GM12878 (cell line): Measurements from ENCODE around the gene RHEB. TPM values are rescaled to one million over a fixed set of nuclear protein-coding genes. Genes with fewer than 3 reads are reported as not detected.

ENCODE experiments used
- ATAC-seq: fragments of 200-7000 bp; cut with Tn5 transposase; 3 replicates; pipeline ENCODE4 v1.9.1; 2020; ENCODE audit warnings: mild to moderate bottlenecking, moderate library complexity
- BruUV-seq: library from RNA; stranded (reverse); fragments of 400-500 nt; replicated peaks from 2 replicates; lab custom pipeline; 2021; lab: Mats Ljungman, UMichigan
- CTCF ChIA-PET: fragments of 300-600 bp; sonication (Branson Sonifier 250); formaldehyde crosslinking; extraction: SDS; loops from one replicate; lab custom pipeline; 2021; ENCODE audit warnings: inconsistent platforms; lab: Yijun Ruan, JAX
- POLR2A ChIA-PET: fragments of 350-600 bp; formaldehyde crosslinking; extraction: SDS; loops from one replicate; lab custom pipeline; 2021; ENCODE audit warnings: inconsistent platforms; lab: Charles Lee
- RAD21 ChIA-PET: fragments of 300-600 bp; sonication (Branson Sonifier 250); formaldehyde crosslinking; loops from one replicate; lab custom pipeline; 2023; ENCODE audit warnings: antibody characterized with exemption; ENCODE audit not compliant: unreplicated experiment; lab: Charles Lee
- SMC1A ChIA-PET: fragments of 300-600 bp; sonication (Branson Sonifier 250); formaldehyde crosslinking; loops from one replicate; lab custom pipeline; 2023; ENCODE audit not compliant: unreplicated experiment, uncharacterized antibody; lab: Charles Lee
- DNase-seq: peaks from one replicate; pipeline ENCODE4 v3.0.0-alpha.2; 2011; ENCODE audit warnings: low read depth, low spot score
- FAIRE-seq: peaks from 3 replicates; lab custom pipeline; 2011; peaks lifted over from hg19 to GRCh38; lab: Jason Lieb, UNC
- H2AFZ ChIP-seq: 2 replicates; pipeline ENCODE4 v1.6.0; 2011; ENCODE audit warnings: low read depth, low read length, control low read depth; ENCODE audit not compliant: control insufficient read depth
- H3K27ac ChIP-seq: 2 replicates; pipeline ENCODE4 v1.5.1; 2011; ENCODE audit warnings: control low read depth; ENCODE audit not compliant: control insufficient read depth, insufficient read depth
- H3K27me3 ChIP-seq, 2 experiments: replicated peaks in 1 of 2; 2 replicates each; pipeline versions ENCODE4 v1.6.0 to v1.6.1; 2011; ENCODE audit warnings: low read length in 1 of 2; ENCODE audit not compliant: control insufficient read depth in 2 of 2, insufficient read depth in 2 of 2
- H3K36me3 ChIP-seq, 2 experiments: 2 replicates each; pipeline ENCODE4 v1.5.1; 2011; ENCODE audit warnings: low read length in 1 of 2; ENCODE audit not compliant: control insufficient read depth in 2 of 2, insufficient read depth in 2 of 2
- H3K4me1 ChIP-seq: 2 replicates; pipeline ENCODE4 v1.6.1; 2011; ENCODE audit warnings: mild to moderate bottlenecking, low read length, moderate library complexity, mixed read lengths; ENCODE audit not compliant: control insufficient read depth, insufficient read depth
- H3K4me2 ChIP-seq: 2 replicates; pipeline ENCODE4 v1.6.0; 2011; ENCODE audit warnings: control low read depth; ENCODE audit not compliant: control insufficient read depth, insufficient read depth
- H3K4me3 ChIP-seq: fragments of 200-600 bp; sonication (generic); 2 replicates; pipeline ENCODE4 v1.5.1; 2016
- H3K79me2 ChIP-seq: 2 replicates; pipeline ENCODE4 v1.6.0; 2011; ENCODE audit warnings: low read length; ENCODE audit not compliant: control insufficient read depth, insufficient read depth
- H3K9ac ChIP-seq: 2 replicates; pipeline ENCODE4 v1.8.0; 2011; ENCODE audit warnings: low read length, control low read depth, mixed read lengths; ENCODE audit not compliant: control insufficient read depth, insufficient read depth
- H3K9me3 ChIP-seq: replicated peaks from 3 replicates; pipeline ENCODE4 v1.5.1; 2011; ENCODE audit warnings: mild to moderate bottlenecking, low read length; ENCODE audit not compliant: control insufficient read depth, insufficient read depth
- H4K20me1 ChIP-seq: 2 replicates; pipeline ENCODE4 v1.6.0; 2011; ENCODE audit not compliant: control insufficient read depth, insufficient read depth
- BHLHE40 ChIP-seq, 2 experiments: fragments of 450-650 bp in 1 of 2; IDR thresholded peaks; 2 replicates each; pipeline ENCODE4 v1.6.1; 2011 to 2017; ENCODE audit warnings: low read depth in 2 of 2, borderline replicate concordance in 1 of 2, improper control_type of control experiment in 1 of 2, low read length in 1 of 2, mild to moderate bottlenecking in 1 of 2
- CBFB ChIP-seq: IDR thresholded peaks from 2 replicates; pipeline ENCODE4 v1.6.1; 2016; ENCODE audit warnings: antibody characterized with exemption, low read depth
- CHD4 ChIP-seq: fragments of 200-600 bp; sonication (generic); IDR thresholded peaks from 2 replicates; pipeline ENCODE4 v1.6.1; 2016; ENCODE audit warnings: mild to moderate bottlenecking
- FOXM1 ChIP-seq: IDR thresholded peaks from 2 replicates; pipeline ENCODE4 v1.6.1; 2012; ENCODE audit warnings: low read depth, mild to moderate bottlenecking, inconsistent platforms, low read length, moderate library complexity
- GABPA ChIP-seq: IDR thresholded peaks from 2 replicates; pipeline ENCODE4 v1.6.1; 2014; ENCODE audit warnings: antibody characterized with exemption, low read depth, mild to moderate bottlenecking, inconsistent platforms
- HCFC1 ChIP-seq: fragments of 150-350 bp; IDR thresholded peaks from 2 replicates; pipeline ENCODE4 v1.6.1; 2014; ENCODE audit warnings: low read length
- IRF4 ChIP-seq: IDR thresholded peaks from 2 replicates; pipeline ENCODE4 v1.6.1; 2011; ENCODE audit warnings: low read depth, low read length
- KAT2A ChIP-seq: conservative IDR thresholded peaks from 2 replicates; pipeline ENCODE4 v1.6.1; 2011; ENCODE audit warnings: low read depth, low read length; ENCODE audit not compliant: control insufficient read depth
- KLF5 ChIP-seq: fragments of 450-650 bp; IDR thresholded peaks from 2 replicates; pipeline ENCODE4 v1.6.1; 2014; ENCODE audit warnings: mild to moderate bottlenecking; ENCODE audit not compliant: partially characterized antibody
- POLR2A ChIP-seq: IDR thresholded peaks from 2 replicates; pipeline ENCODE4 v1.6.1; 2011; ENCODE audit warnings: low read depth, mild to moderate bottlenecking, low read length
- RELB ChIP-seq: fragments of 450-650 bp; IDR thresholded peaks from 2 replicates; pipeline ENCODE4 v1.6.1; 2017; ENCODE audit warnings: low read depth, mild to moderate bottlenecking, moderate library complexity
- SMARCA5 ChIP-seq: fragments of 450-650 bp; IDR thresholded peaks from 2 replicates; pipeline ENCODE4 v1.6.1; 2017; ENCODE audit warnings: mild to moderate bottlenecking
- SRF ChIP-seq, 2 experiments: IDR thresholded peaks; 2 replicates each; pipeline ENCODE4 v1.6.1; 2011; ENCODE audit warnings: low read depth in 2 of 2, low read length in 2 of 2, mild to moderate bottlenecking in 1 of 2, moderate library complexity in 1 of 2
- STAT3 ChIP-seq: IDR thresholded peaks from 2 replicates; pipeline ENCODE4 v1.6.1; 2011; ENCODE audit warnings: low read depth, low read length, improper control_type of control experiment
- TCF12 ChIP-seq: IDR thresholded peaks from 2 replicates; pipeline ENCODE4 v1.6.1; 2011; ENCODE audit warnings: low read depth, mild to moderate bottlenecking, low read length
- ZZZ3 ChIP-seq: IDR thresholded peaks from 2 replicates; pipeline ENCODE4 v1.6.1; 2011; ENCODE audit warnings: low read depth; ENCODE audit not compliant: control insufficient read depth, insufficient read length
- WGBS: methylation state at CpG from one replicate; pipeline ENCODE4 v1.1.6; 2016; ENCODE audit warnings: low lambda C conversion rate; ENCODE audit not compliant: insufficient replicate concordance, insufficient coverage; ENCODE audit errors: missing lambda C conversion rate; 5-methylcytosine and 5-hydroxymethylcytosine counted together
- in situ Hi-C: fragments of 300-500 bp; cut with MboI; formaldehyde crosslinking; loops from 9 replicates; pipeline ENCODE4 v1.14.3; 2018; ENCODE audit warnings: mixed read lengths
- intact Hi-C: fragments of 100-400 bp; cut with micrococcal nuclease; formaldehyde crosslinking; loops from one replicate; pipeline ENCODE4 v1.14.2; 2022; ENCODE audit not compliant: unreplicated experiment
- polyA plus RNA-seq, 11 experiments: library from polyadenylated mRNA; depleted of rRNA in 4 of 11; unstranded in 6 of 11; stranded (reverse) in 5 of 11; fragments of >200 nt; fragmentation: Nextera tagmentation in 4 of 11; fragmentation: Illumina TruSeq in 1 of 11; extraction: Ambion mirVana in 4 of 11; extraction: Trizol in 1 of 11; gene quantifications; 1 replicate in 1 of 11; 2 replicates in 10 of 11; pipeline versions ENCODE4 v1.2.1 to v1.2.3, GENCODE V29; 2011 to 2016; ENCODE audit warnings: inconsistent platforms in 2 of 11, missing spikeins in 2 of 11, low read depth in 1 of 11
- total RNA-seq, 4 experiments: library from RNA; depleted of rRNA in 3 of 4; stranded (reverse); fragments of >200 nt in 3 of 4; fragmentation: Illumina TruSeq in 1 of 4; extraction: Trizol in 1 of 4; gene quantifications; 2 replicates each; pipeline versions ENCODE4 v1.2.1 to v1.2.3, GENCODE V29; 2013 to 2021
- TF ChIP-seq, protein P1 (sequence below): fragments of 450-650 bp; formaldehyde crosslinking; IDR thresholded peaks from 2 replicates; pipeline ENCODE4 v1.4.0; 2022; ENCODE audit warnings: mild to moderate bottlenecking, moderate library complexity
- TF ChIP-seq, protein P2 (sequence below): IDR thresholded peaks from 2 replicates; pipeline ENCODE4 v1.6.1; 2011; ENCODE audit warnings: low read depth, mild to moderate bottlenecking, low read length, moderate library complexity, borderline replicate concordance; ENCODE audit errors: extremely low read depth
- TF ChIP-seq, protein P3 (sequence below): fragments of 450-650 bp; IDR thresholded peaks from 2 replicates; pipeline ENCODE4 v1.6.1; 2016; ENCODE audit warnings: mild to moderate bottlenecking

RHEB gene
- total and polyA plus RNA-seq, 10 of the 15 experiments (the other 5 are each of a cell fraction or from before 2014, with no cell fraction given) = 6.2 to 67.8 (median 38.0) TPM

- no peak for TF ChIP-seq FOXM1
- no peak for TF ChIP-seq SMARCA5
- TF ChIP-seq TCF12 = no peak
Measured at GRCh38 chr7:151456782-151457181, 62.9 kb downstream of the RHEB start (continued).

- in situ Hi-C loops = no loop called here
- RAD21 ChIA-PET = no interaction called here
- POLR2A ChIA-PET = no interaction called here
- no peak overlapping the region for H3K4me3 ChIP-seq
- no peaks in the 10 kb centered on the region for H3K4me1 ChIP-seq
- no peak for ATAC-seq
- DNase-seq = no peak
- SMC1A ChIA-PET = no interaction called here
- no peak overlapping the region for H3K9ac ChIP-seq
- no peak overlapping the region for H3K4me2 ChIP-seq
- intact Hi-C loops = no loop called here
- CTCF ChIA-PET = interaction anchor here (1.4 kb wide), 1 partner anchor 8 kb away, joined by 3 read pairs; no protein-coding TSS in a partner anchor
- no peaks in the 10 kb centered on the region; the same call in 2 of the 3 replicates for H3K9me3 ChIP-seq
- H3K27ac ChIP-seq = no peak overlapping the region
- no peaks in the 10 kb centered on the region for H3K36me3 ChIP-seq
- no TSS peak for BruUV-seq
- H3K27me3 ChIP-seq = no peaks in the 10 kb centered on the region
- whole genome bisulfite sequencing = 57% methylated on average over 5 of the region's 5 CpGs
- H4K20me1 ChIP-seq = no peaks in the 10 kb centered on the region
- H2AFZ ChIP-seq = no peak overlapping the region
- H3K79me2 ChIP-seq = no peaks in the 10 kb centered on the region
- FAIRE-seq = no peak
- no peak for TF ChIP-seq STAT3
- no peak for TF ChIP-seq HCFC1
- TF ChIP-seq KAT2A = no peak
- no peak for TF ChIP-seq IRF4
- no peak for TF ChIP-seq TCF12
- no peak for TF ChIP-seq CBFB
- TF ChIP-seq SRF (IDR thresholded peaks at IDR 0.05; ENCODE audit: low read depth in 2 of 2, low read length in 2 of 2) = no peak
- TF ChIP-seq KLF5 = no peak
- no peak for TF ChIP-seq RELB
- TF ChIP-seq, protein P1, sequence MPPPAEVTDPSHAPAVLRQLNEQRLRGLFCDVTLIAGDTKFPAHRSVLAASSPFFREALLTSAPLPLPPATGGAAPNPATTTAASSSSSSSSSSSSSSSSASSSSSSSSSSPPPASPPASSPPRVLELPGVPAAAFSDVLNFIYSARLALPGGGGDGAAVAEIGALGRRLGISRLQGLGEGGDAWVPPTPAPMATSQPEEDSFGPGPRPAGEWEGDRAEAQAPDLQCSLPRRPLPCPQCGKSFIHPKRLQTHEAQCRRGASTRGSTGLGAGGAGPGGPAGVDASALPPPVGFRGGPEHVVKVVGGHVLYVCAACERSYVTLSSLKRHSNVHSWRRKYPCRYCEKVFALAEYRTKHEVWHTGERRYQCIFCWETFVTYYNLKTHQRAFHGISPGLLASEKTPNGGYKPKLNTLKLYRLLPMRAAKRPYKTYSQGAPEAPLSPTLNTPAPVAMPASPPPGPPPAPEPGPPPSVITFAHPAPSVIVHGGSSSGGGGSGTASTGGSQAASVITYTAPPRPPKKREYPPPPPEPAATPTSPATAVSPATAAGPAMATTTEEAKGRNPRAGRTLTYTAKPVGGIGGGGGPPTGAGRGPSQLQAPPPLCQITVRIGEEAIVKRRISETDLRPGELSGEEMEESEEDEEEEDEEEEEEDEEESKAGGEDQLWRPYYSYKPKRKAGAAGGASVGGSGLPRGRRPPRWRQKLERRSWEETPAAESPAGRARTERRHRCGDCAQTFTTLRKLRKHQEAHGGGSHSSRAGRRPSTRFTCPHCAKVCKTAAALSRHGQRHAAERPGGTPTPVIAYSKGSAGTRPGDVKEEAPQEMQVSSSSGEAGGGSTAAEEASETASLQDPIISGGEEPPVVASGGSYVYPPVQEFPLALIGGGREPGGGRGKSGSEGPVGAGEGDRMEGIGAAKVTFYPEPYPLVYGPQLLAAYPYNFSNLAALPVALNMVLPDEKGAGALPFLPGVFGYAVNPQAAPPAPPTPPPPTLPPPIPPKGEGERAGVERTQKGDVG (CRISPR knock-in tag) = no peak
- no peak for TF ChIP-seq GABPA
- no peak for TF ChIP-seq ZZZ3
- TF ChIP-seq CHD4 = no peak
- TF ChIP-seq, protein P2, sequence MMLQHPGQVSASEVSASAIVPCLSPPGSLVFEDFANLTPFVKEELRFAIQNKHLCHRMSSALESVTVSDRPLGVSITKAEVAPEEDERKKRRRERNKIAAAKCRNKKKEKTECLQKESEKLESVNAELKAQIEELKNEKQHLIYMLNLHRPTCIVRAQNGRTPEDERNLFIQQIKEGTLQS = no peak
- TF ChIP-seq BHLHE40 (IDR thresholded peaks at IDR 0.05; ENCODE audit: borderline replicate concordance in 1 of 2, low read depth in 2 of 2, low read length in 1 of 2) = no peak
- TF ChIP-seq, protein P3, sequence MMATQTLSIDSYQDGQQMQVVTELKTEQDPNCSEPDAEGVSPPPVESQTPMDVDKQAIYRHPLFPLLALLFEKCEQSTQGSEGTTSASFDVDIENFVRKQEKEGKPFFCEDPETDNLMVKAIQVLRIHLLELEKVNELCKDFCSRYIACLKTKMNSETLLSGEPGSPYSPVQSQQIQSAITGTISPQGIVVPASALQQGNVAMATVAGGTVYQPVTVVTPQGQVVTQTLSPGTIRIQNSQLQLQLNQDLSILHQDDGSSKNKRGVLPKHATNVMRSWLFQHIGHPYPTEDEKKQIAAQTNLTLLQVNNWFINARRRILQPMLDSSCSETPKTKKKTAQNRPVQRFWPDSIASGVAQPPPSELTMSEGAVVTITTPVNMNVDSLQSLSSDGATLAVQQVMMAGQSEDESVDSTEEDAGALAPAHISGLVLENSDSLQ = no peak
- no peak for TF ChIP-seq POLR2A
Measured at GRCh38 chr7:151456276-151456675, 63.4 kb downstream of the RHEB start.
